CD4-positive, alpha-beta memory T cell (primary cell): Measurements from ENCODE around the gene ANGPTL8. TPM values are rescaled to one million over a fixed set of nuclear protein-coding genes. Genes with fewer than 3 reads are reported as not detected.

Experiments used
- CTCF ChIA-PET: fragments of 350-600 bp; sonication (Branson Sonifier 250); formaldehyde crosslinking; loops from one replicate; lab custom pipeline; 2021; ENCODE audit warnings: inconsistent platforms; ENCODE audit not compliant: partially characterized antibody; lab: Charles Lee
- POLR2A ChIA-PET: fragments of 350-600 bp; sonication (Branson Sonifier 250); formaldehyde crosslinking; loops from one replicate; lab custom pipeline; 2021; ENCODE audit not compliant: partially characterized antibody; lab: Charles Lee
- DNase-seq, 5 donors: peaks; one replicate each; pipeline versions ENCODE4 v3.0.0 to v3.0.0-alpha.2; 2020 to 2022; ENCODE audit warnings: mixed read lengths in 1 of 5
- H3K27ac ChIP-seq: one replicate; pipeline ENCODE4 v1.7.0; 2013; ENCODE audit warnings: low read depth, low read length
- H3K27me3 ChIP-seq: 2 replicates; pipeline ENCODE4 v1.7.0; 2013; ENCODE audit warnings: mild to moderate bottlenecking, low read length, moderate library complexity; ENCODE audit not compliant: insufficient read depth
- H3K36me3 ChIP-seq: 2 replicates; pipeline ENCODE4 v1.7.0; 2013; ENCODE audit warnings: mild to moderate bottlenecking, low read length, moderate library complexity; ENCODE audit not compliant: insufficient read depth
- H3K4me1 ChIP-seq: 2 replicates; pipeline ENCODE4 v1.7.0; 2013; ENCODE audit warnings: mild to moderate bottlenecking, low read length, moderate library complexity; ENCODE audit not compliant: insufficient read depth
- H3K4me3 ChIP-seq, 2 donors: one replicate each; pipeline ENCODE4 v1.7.0; 2013; ENCODE audit warnings: low read length in 2 of 2, mild to moderate bottlenecking in 1 of 2
- H3K9me3 ChIP-seq, 2 donors: one replicate each; pipeline ENCODE4 v1.7.0; 2013; ENCODE audit warnings: low read length in 2 of 2, control low read depth in 1 of 2; ENCODE audit not compliant: control insufficient read depth in 1 of 2
- H3K27ac Mint-ChIP-seq, 7 donors: one replicate each; pipeline ENCODE4 v1.8.0; 2020 to 2021; ENCODE audit warnings: mixed read lengths in 7 of 7, mild to moderate bottlenecking in 6 of 7, inconsistent platforms in 3 of 7, moderate library complexity in 3 of 7
- H3K27me3 Mint-ChIP-seq, 2 donors: one replicate each; pipeline ENCODE4 v1.8.0; 2020 to 2021; ENCODE audit warnings: mixed read lengths in 2 of 2
- H3K36me3 Mint-ChIP-seq, 2 donors: one replicate each; pipeline ENCODE4 v1.8.0; 2020 to 2021; ENCODE audit warnings: mixed read lengths in 2 of 2, inconsistent platforms in 1 of 2, mild to moderate bottlenecking in 1 of 2
- H3K4me1 Mint-ChIP-seq, 4 donors: one replicate each; pipeline ENCODE4 v1.8.0; 2020 to 2021; ENCODE audit warnings: mixed read lengths in 4 of 4, mild to moderate bottlenecking in 1 of 4
- H3K4me3 Mint-ChIP-seq, 8 donors: one replicate each; pipeline ENCODE4 v1.8.0; 2020 to 2021; ENCODE audit warnings: mixed read lengths in 8 of 8, mild to moderate bottlenecking in 7 of 8, moderate library complexity in 6 of 8, inconsistent platforms in 3 of 8
- H3K9me3 Mint-ChIP-seq, 8 donors: one replicate each; pipeline ENCODE4 v1.8.0; 2020 to 2021; ENCODE audit warnings: mixed read lengths in 8 of 8, mild to moderate bottlenecking in 5 of 8, inconsistent platforms in 3 of 8, moderate library complexity in 1 of 8
- intact Hi-C: fragments of 100-400 bp; cut with micrococcal nuclease; formaldehyde crosslinking; loops from one replicate; pipeline ENCODE4 v1.15.1; 2023
- polyA plus RNA-seq, 2 donors: library from polyadenylated mRNA; unstranded; fragments of 300-500 nt; fragmentation: Illumina TruSeq; gene quantifications; one replicate each; pipeline ENCODE4 v1.2.3, GENCODE V29; 2021
- total RNA-seq, 2 experiments: library from RNA; stranded (reverse); gene quantifications; one replicate each; pipeline ENCODE4 v1.2.3, GENCODE V29; 2021

The ANGPTL8 gene
- total and polyA plus RNA-seq, 4 experiments from 2014 or later = not detected

DNA sequence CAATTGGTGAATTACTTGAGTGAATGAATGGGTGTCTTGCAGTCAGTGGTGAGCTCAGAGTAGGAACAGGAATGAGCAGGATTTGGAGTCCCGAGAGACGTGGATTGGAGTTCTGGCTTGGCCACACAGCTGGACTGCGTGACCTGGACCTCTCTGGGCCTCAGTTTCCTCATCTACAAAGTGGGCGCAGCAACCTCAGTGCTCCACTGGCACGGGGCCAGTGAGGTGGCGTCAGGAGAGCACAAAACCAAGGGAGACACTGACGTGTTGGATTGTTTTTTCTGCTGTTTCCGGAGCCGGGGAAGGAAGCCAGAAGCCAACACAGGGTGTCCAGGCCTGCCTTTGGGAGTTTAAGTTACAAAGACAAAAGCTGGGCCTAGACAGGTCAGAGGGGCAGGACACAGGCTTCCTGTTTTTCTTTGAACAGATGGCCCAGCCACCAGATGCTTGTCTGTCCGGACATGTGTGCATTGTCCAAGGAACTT lies 29.4 kb downstream of the ANGPTL8 start:
- no peaks in the 10 kb centered on the region for H3K4me1 ChIP-seq
- H3K27ac ChIP-seq = no peak overlapping the region
- Mint-ChIP-seq H3K4me1 (peaks cover 0 to 4% (median under 1%) of the 10 kb centered on the region in 4 donors), H3K4me3 (no peak overlapping the region), H3K27me3 (peaks cover 42% of the 10 kb centered on the region in 2 donors), H3K9me3 (peaks cover 0 to 4% (median under 1%) of the 10 kb centered on the region in 8 donors), H3K27ac (no peak overlapping the region), H3K36me3 (no peaks in the 10 kb centered on the region)
- H3K9me3 ChIP-seq = no peaks in the 10 kb centered on the region
- ChIA-PET CTCF (no interaction called here), POLR2A (no interaction called here)
- intact Hi-C loops = no loop called here
- H3K27me3 ChIP-seq = peaks cover 8% of the 10 kb centered on the region
- DNase-seq = no peak
- H3K36me3 ChIP-seq = no peaks in the 10 kb centered on the region
- H3K4me3 ChIP-seq = no peak overlapping the region

GRCh38 chr19:11269408-11269807 lies 30.0 kb downstream of the ANGPTL8 start:
- Mint-ChIP-seq H3K4me1 (peaks cover 0 to 4% (median 0%) of the 10 kb centered on the region in 4 donors), H3K36me3 (no peaks in the 10 kb centered on the region), H3K9me3 (peaks cover 0 to 4% (median under 1%) of the 10 kb centered on the region in 8 donors), H3K4me3 (no peak overlapping the region), H3K27ac (no peak overlapping the region), H3K27me3 (peaks cover 39 to 41% of the 10 kb centered on the region in 2 donors)
- ChIA-PET CTCF (no interaction called here), POLR2A (no interaction called here)
- Histone ChIP-seq H3K4me1 (no peaks in the 10 kb centered on the region), H3K9me3 (no peaks in the 10 kb centered on the region), H3K27ac (no peak overlapping the region), H3K27me3 (peaks cover 8% of the 10 kb centered on the region), H3K4me3 (no peak overlapping the region), H3K36me3 (no peaks in the 10 kb centered on the region)
- intact Hi-C loops = no loop called here
- no peak for DNase-seq

DNA sequence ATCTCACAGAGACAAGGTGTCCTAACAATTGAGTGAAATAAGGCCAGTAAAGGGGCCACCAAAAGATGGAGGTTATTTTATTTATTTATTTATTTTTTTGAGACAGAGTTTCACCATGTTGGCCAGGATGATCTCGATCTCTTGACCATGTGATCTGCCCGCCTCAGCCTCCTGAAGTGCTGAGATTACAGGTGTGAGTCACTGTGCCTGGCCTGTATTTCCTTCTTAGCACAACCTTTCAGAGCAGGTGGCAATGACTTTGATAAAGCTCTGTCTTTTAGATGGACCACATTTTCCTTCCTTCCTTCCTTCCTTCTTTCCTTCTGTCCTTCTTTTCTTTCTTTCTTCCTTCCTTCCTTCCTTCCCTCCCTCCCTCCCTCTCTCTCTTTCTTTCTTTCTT lies 33.9 kb downstream of the ANGPTL8 start:
- POLR2A ChIA-PET = no interaction called here
- no peak overlapping the region for H3K4me3 ChIP-seq

DNA sequence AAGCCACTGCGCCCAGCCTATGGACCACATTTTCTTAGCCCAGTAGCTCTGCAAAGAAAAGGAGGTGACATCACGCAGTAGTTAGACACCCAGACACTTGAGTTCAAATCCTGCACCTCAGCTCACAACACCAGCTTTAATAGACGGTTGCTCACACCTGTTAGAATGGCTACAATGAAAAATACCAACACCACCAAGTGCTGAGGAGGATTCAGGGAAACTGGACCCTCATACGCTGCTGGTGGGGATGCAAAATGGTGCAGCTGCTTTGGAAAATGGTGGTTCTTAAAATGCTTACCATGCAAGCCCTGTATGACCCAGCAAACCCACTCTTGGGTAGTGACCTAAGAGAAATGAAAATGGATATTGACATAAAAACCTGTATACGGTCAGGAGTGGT lies 34.6 kb downstream of the ANGPTL8 start:
- Mint-ChIP-seq H3K9me3 (peaks cover 0 to 9% (median 4%) of the 10 kb centered on the region in 8 donors), H3K4me1 (no peaks in the 10 kb centered on the region), H3K4me3 (no peak overlapping the region), H3K27ac (no peak overlapping the region), H3K27me3 (peaks cover 12 to 21% of the 10 kb centered on the region in 2 donors), H3K36me3 (no peaks in the 10 kb centered on the region)
- DNase-seq = no peak
- ChIA-PET CTCF (interaction anchor here (0.7 kb wide), 1 partner anchor 20 kb away, joined by 4 read pairs; no protein-coding TSS in a partner anchor), POLR2A (no interaction called here)
- no peaks in the 10 kb centered on the region for H3K9me3 ChIP-seq
- H3K27me3 ChIP-seq = no peaks in the 10 kb centered on the region
- H3K4me1 ChIP-seq = peaks cover 2% of the 10 kb centered on the region
- intact Hi-C loops = no loop called here
- H3K27ac ChIP-seq = no peak overlapping the region
- H3K4me3 ChIP-seq = no peak overlapping the region
- no peaks in the 10 kb centered on the region for H3K36me3 ChIP-seq

More for the DNA sequence above, 33.9 kb downstream of the ANGPTL8 start:
- Mint-ChIP-seq H3K4me3 (no peak overlapping the region), H3K27me3 (peaks cover 15 to 23% of the 10 kb centered on the region in 2 donors), H3K27ac (peak overlapping the region in 1 of 7 donors; percentile 41), H3K36me3 (no peaks in the 10 kb centered on the region), H3K4me1 (no peaks in the 10 kb centered on the region), H3K9me3 (peaks cover 0 to 8% (median 4%) of the 10 kb centered on the region in 8 donors)
- no peaks in the 10 kb centered on the region for H3K27me3 ChIP-seq
- no peak for DNase-seq
- no peaks in the 10 kb centered on the region for H3K36me3 ChIP-seq
- H3K27ac ChIP-seq = no peak overlapping the region
- CTCF ChIA-PET = interaction anchor here (0.7 kb wide), 1 partner anchor 21 kb away, joined by 4 read pairs; no protein-coding TSS in a partner anchor
- H3K9me3 ChIP-seq = no peaks in the 10 kb centered on the region
- H3K4me1 ChIP-seq = no peaks in the 10 kb centered on the region
- intact Hi-C loops = no loop called here

- Mint-ChIP-seq H3K4me3 (no peak overlapping the region), H3K36me3 (peaks cover 0 to 1% of the 10 kb centered on the region in 2 donors), H3K27me3 (peaks cover 10 to 17% of the 10 kb centered on the region in 2 donors), H3K27ac (no peak overlapping the region), H3K9me3 (peaks cover 0 to 14% (median 7%) of the 10 kb centered on the region in 8 donors), H3K4me1 (peaks cover 3 to 5% (median 4%) of the 10 kb centered on the region in 4 donors)
- intact Hi-C loops = no loop called here
- CTCF ChIA-PET = no interaction called here
- H3K27ac ChIP-seq = no peak overlapping the region
- POLR2A ChIA-PET = no interaction called here
- no peak overlapping the region for H3K4me3 ChIP-seq
- DNase-seq = no peak
- H3K27me3 ChIP-seq = no peaks in the 10 kb centered on the region
- H3K4me1 ChIP-seq = peaks cover 8% of the 10 kb centered on the region
- H3K9me3 ChIP-seq = no peaks in the 10 kb centered on the region
- H3K36me3 ChIP-seq = no peaks in the 10 kb centered on the region
Measured at GRCh38 chr19:11274533-11275086, 35.2 kb downstream of the ANGPTL8 start.

GRCh38 chr19:11278670-11279069 lies 39.3 kb downstream of the ANGPTL8 start:
- POLR2A ChIA-PET = interaction anchor here (1.4 kb wide), 1 partner anchor 96 kb away, joined by 3 read pairs; the partner anchor contains the start of gene SWSAP1
- intact Hi-C loops = no loop called here
- CTCF ChIA-PET = no interaction called here
- H3K27ac ChIP-seq = no peak overlapping the region
- peak overlapping the region in 1 of 7 donors; percentile 35 for H3K27ac Mint-ChIP-seq
- H3K4me1 Mint-ChIP-seq = peaks cover 7 to 13% (median 11%) of the 10 kb centered on the region in 4 donors
- peaks cover 20% of the 10 kb centered on the region for H3K4me1 ChIP-seq
- H3K36me3 Mint-ChIP-seq = peaks cover 0 to 5% of the 10 kb centered on the region in 2 donors
- no peaks in the 10 kb centered on the region for H3K27me3 ChIP-seq
- H3K36me3 ChIP-seq = no peaks in the 10 kb centered on the region
- no peaks in the 10 kb centered on the region for H3K9me3 ChIP-seq
- peaks cover 0 to 22% (median 10%) of the 10 kb centered on the region in 8 donors for H3K9me3 Mint-ChIP-seq
- peaks cover 17 to 21% of the 10 kb centered on the region in 2 donors for H3K27me3 Mint-ChIP-seq
- H3K4me3 ChIP-seq = no peak overlapping the region
- no peak overlapping the region for H3K4me3 Mint-ChIP-seq
- no peak for DNase-seq

DNA sequence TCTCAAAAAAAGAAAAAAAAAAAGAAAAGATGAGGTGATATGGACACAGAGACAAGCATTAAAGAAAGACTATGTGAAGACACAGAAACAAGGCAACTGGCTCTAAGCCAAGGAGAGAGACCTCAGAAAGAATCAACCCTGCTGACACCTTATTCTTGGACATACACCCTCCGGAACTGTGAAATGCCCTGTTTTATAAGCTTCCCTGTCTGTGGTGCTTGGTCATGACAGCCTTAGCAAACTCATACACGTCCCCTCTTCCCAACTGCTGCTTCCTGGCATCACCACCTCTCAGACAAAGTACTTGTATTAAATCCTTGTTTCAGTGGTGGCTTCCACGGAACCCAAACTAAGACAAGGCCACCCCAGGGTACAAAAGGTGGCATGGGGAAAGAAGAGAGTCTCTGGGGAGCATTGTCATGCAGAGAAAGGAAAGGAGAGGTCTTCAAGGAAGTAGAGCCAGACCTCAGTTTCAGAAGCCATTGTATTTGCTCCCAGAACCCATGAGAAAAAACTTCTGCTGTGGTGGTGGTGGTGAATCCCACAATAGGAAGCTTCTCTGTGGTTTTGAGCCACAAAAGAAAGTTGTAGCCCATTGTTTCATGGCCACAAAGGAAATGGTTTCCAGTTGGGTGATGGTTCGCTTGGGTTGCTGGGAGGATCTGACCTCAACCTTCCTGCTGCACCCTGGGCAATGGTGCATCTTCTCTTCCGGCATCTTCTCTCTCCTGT lies 40.3 kb downstream of the ANGPTL8 start:
- Histone ChIP-seq H3K4me1 (peaks cover 20% of the 10 kb centered on the region), H3K4me3 (no peak overlapping the region), H3K27me3 (no peaks in the 10 kb centered on the region), H3K36me3 (no peaks in the 10 kb centered on the region), H3K9me3 (no peaks in the 10 kb centered on the region), H3K27ac (no peak overlapping the region)
- Mint-ChIP-seq H3K27ac (peak overlapping the region; percentile 22 to 88 (median 63)), H3K4me3 (peak overlapping the region; percentile 32 to 81 (median 66)), H3K4me1 (peaks cover 7 to 13% (median 11%) of the 10 kb centered on the region in 4 donors), H3K27me3 (peaks cover 13 to 24% of the 10 kb centered on the region in 2 donors), H3K36me3 (peaks cover 0 to 5% of the 10 kb centered on the region in 2 donors), H3K9me3 (peaks cover 0 to 22% (median 10%) of the 10 kb centered on the region in 8 donors)
- intact Hi-C loops = no loop called here
- CTCF ChIA-PET = interaction anchor here (0.7 to 1.2 kb wide), 3 partner anchors 13 to 140 kb away, joined by 3 read pairs; no protein-coding TSS in a partner anchor
- POLR2A ChIA-PET = interaction anchor here (1.4 kb wide), 1 partner anchor 95 kb away, joined by 3 read pairs; the partner anchor contains the start of gene SWSAP1
- DNase-seq = peak; percentile 70 to 81 (median 80)
